ENCODE results near the gene FAM13A.

FAM13A gene

GRCh38 chr4:88843067-88843685, 213.8 kb downstream of the FAM13A start:
- DNase-seq (ENCODE audit: low spot score), result no peak

GRCh38 chr4:88841635-88842034, 215.3 kb downstream of the FAM13A start:
- no peak for DNase-seq (ENCODE audit: low spot score)

DNA sequence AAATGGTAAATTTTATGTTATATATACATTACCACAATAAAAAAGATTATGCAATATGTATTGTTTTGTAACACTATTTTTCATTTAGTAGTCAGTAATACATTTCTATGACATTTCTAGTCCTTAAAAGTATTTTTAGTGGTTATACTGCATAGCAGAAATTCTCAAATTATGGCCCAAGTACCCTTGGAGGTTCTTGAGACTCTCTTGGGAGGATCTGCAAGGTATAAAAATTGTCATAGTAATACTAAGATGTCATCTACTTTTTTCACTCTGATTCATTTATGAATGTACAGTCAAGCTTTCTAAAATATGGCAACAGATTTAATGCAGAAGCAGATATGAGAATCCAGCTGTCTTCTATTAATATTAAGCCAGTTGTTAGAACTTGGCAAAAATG, 220.8 kb downstream of the FAM13A start:
- DNase-seq (ENCODE audit: low spot score), result no peak

DNA sequence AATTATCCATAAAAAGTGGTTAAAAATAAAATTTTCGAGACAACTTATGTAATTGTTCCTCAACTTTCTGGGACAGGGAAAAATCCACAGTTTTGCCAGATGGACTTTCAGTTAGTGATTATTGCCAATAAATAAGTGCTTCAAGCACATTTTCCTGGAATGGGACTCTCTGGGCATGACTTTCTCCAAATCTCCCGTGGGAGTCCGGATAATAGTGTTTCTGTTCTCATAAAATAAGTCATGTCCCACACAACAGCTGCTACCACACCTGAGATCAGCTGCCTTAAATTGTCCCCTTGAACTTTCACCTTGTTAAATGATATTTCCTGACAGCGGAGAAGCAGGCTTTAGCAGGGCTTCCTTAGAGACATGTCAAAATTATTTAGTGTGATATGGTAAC, 226.0 kb downstream of the FAM13A start:
- no peak for DNase-seq (ENCODE audit: low spot score)

DNA sequence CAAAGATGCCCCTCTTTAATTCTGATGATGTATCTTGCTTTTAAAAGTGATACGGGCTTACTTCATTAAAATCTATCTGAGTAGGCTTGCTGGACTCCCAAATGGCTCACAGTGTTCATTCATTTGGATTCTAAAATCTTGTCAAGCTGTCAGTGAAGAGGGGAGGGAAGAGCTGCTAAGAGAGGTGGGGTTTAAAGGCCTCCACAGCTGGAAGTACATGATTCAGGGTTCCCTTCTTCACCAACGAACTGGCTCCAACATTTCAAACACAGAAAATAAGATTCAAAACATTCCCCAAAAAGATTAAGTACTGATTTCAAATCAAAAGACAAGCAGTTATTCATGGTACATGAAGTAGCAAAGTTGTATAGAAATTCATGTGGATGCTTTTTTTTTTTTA, 226.4 kb downstream of the FAM13A start:
- no peak for DNase-seq (ENCODE audit: low spot score)

DNA sequence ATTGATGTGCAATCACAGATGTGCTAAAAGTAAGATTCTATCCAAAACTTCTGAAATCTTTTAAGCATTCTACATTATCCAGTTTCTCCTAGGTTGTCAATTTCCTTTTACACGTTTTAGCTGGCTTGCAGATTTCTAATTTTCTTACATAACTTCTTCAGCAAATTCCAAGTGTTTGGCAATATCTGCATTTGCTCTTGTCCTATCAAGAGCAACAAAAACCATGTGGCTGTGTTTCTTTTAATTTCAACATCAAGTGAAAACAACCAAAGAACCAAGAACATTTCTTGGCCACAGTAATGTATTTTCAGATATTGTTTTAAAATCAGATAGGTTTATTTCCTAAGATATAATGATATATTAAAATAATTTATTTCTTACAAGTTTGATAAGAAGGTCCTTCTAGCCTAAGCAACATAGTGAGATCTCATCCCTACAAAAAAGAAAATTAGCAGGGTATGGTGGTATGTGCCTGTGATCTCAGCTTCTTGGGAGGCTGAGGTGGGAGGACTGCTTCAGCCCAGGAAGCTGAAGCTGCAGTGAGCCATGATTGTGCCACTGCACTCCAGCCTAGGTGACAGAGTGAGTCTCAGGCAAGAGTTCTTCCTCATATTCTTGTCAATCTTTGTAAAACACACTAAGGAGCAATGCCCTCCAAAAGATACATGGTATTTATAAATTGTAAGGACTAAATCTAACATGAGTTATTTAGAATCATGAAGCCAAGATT, 228.0 kb downstream of the FAM13A start:
- DNase-seq (ENCODE audit: low spot score), result no peak

- DNase-seq (ENCODE audit: low spot score), result no peak
These were observed 229.5 kb downstream of the FAM13A start for GRCh38 chr4:88827442-88827841.

DNA sequence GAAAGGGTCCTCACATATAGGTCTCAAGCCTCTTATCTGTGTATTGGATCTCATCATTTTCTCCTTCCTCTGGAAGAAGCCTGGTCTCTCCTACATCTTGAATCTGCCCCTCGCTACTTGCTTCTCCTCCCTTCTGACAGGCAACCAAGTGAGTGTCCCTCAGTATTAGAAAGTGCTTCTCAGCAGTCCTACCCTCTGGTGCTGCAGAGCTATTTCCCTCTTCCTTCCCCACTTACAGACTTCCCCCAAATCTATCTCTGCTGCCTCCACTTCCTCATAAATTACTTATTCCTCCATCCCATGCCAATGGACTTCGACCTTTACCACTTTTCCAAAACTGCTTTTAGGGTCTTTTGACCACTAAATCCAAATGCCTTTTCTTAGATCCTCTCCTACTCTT, 230.2 kb downstream of the FAM13A start:
- no peak for DNase-seq (ENCODE audit: low spot score)

DNA sequence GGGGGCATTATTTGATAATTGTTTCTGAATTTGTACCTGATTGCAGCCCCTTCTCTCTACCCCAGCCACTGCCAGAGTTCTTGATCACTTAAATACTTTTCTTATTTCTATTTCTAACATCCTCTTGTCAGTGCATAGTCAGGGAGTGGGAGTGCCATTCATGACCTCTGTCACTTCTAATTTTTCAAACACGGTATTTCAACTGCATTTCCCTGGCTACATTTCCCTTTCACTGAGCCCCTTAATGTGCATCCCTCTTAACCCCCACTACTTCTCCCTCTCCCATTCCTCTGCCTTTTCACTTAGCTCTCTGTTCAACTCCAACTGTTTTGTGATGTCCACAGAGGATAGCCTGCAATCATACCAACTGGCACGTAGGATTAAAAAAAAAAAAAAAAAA, 231.1 kb downstream of the FAM13A start:
- no peak for DNase-seq (ENCODE audit: low spot score)

- peak; percentile 87 for DNase-seq (ENCODE audit: low spot score)
These were observed 233.7 kb downstream of the FAM13A start for GRCh38 chr4:88823058-88823919.

GRCh38 chr4:88822034-88822789, 234.8 kb downstream of the FAM13A start:
- no peak for DNase-seq (ENCODE audit: low spot score)

- peak; percentile 11 for DNase-seq (ENCODE audit: low spot score)
These were observed 235.5 kb downstream of the FAM13A start for GRCh38 chr4:88821522-88821921.

DNA sequence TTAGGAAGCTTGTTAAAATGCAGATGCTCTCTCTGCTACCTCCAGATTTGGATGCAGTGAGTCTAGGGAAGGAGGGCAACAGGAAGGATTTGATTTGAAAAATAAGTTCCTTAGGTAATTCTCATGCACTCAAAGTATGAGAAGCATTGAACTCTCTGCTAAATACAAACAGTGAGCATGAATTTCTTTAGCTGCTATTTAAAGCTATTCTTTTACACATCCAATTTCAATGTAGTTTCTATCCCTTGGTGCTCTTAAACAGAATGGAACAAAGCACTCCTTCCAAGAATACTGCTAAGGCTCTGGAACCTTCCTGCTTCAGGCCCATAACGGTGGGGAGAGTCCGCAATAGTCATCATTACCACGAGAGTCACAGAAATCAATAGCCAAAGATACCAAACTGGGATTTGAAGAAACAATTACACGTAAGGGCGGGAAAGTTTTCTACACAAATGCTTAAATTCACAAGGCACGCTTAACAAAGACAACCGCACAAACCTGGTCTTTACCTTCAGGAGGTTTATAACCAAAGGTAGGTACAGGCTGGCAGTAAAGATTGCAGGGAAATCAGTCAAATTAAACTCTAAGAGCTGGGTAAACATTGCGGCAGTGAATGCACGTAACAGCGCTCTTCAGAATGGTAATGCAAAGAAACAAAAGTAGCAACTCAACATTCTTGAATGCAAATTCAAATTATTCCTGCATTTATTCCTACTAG, 236.1 kb downstream of the FAM13A start:
- DNase-seq (ENCODE audit: low spot score), result peak; percentile 13

DNA sequence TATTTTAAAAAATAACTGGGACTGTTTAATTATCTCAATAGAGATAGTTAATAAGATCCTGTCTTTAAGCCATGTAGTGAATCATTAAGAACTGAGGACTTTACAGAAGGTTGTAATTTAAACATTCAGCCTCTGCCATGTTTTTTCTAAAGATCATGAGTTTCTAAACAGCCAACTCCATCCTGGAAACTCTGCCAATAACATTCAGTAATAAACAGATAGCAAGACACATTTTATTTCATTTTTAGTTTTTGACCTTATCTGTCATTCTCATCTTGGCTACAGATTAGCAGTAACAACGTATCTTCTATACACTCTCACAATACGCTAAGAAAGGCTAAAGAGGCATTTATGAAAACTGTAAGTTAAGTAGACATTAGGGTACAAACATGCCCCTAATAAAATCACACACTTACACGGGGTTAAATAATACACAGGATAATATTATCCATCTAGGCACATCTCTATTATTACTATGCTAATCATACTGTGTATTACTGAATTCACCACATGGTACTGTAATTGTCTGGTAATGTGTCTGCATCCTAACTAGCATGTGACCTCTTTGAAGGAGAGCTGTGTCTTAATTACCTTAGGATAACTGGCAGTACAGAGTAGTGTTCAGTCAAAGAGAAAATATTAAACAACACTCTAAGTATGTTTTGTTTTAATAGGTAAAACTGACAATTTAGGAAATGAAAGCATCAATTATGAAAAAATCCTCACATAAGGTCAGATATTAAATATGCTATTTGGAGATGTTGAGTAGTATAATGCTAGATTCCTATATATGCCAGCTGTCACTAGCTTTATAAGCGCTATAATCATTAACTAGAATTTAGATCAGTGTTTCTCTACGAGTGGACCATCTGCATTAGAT, 236.9 kb downstream of the FAM13A start:
- peak; percentile 31 for DNase-seq (ENCODE audit: low spot score)

DNA sequence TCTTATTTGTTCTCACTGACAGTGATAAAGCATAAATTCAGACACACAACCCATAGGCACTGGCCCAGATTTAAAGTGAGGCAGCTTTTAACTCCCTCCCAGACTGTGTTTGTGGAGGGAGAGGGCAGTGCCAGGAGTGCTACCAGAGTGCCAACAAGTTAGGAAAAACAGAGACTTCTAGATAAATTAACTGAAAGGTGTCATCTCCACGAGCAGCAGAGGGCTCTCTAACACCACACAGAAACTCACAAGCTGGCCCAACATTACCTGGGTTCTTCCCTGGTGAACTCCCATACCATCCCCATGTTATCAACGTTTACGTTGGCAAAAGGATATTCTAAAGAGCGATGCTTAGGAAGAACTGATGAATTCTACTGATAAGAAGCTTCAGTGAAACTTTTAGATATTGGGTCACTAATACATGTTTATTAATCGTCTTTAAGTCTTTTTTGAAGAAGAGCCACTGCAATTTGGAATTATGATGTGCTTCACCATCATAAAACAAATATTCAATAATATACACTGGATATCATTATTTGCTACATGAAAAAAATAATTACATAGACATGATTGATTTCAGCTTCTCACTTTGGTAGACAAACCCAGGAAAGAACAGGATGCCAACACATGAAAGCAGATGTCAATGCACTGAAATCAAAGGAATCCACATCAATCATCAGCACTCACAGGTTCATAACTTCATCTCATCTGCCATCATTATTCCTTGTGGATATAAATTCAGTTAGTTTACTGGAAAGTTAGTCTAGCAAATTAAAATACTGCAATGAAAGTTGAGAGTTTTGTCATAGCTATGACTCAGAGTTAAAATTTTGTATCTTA, 238.1 kb downstream of the FAM13A start:
- DNase-seq (ENCODE audit: low spot score), result peak; percentile 85

DNA sequence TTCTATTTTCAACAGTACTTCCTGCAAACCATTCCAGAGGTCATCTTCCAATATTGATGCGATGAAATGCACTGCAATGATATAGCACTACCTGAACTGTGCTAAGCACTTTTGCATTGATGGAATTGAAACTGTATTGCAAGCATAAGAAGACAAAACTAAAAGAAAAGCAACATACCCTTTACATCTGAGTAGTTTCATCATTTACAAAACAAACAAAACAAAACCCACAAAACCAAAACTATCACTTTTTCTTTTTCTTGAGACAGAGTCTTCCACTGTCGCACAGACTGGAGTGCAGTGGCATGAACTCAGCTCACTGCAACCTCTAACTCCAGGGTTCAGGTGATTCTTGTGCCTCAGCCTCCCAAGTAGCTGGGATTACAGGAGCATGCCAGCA, 239.2 kb downstream of the FAM13A start:
- no peak for DNase-seq (ENCODE audit: low spot score)

DNA sequence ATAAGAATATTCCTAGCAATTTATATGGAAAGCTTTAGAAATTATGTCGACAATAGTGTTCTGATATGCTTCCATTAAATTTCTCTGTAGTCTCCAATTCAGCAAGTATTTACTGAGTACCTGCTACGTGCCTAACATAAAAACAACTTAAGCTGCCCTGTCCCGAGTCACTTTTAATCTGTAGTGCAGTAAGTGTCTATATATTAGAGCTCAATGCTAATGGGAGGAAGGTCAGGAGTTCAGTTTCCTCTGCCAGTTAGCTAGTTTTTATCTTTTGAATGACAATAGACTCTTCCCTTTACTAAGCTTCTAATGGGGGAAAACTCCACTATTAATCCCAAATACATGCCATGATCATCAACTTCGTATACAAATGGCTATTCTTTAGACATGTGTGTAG, 240.6 kb downstream of the FAM13A start:
- no peak for DNase-seq (ENCODE audit: low spot score)

GRCh38 chr4:88814043-88814617, 242.9 kb downstream of the FAM13A start:
- DNase-seq (ENCODE audit: low spot score), result no peak

- no peak for DNase-seq (ENCODE audit: low spot score)
These were observed 244.0 kb downstream of the FAM13A start for GRCh38 chr4:88813013-88813412.
